HUDEP-2 (cell line): ENCODE measurements around the gene ZC3H6.
A peak's percentile ranks its signal among the peaks of the same experiment; 100 is the strongest.

Source experiments
- DNase-seq, 76 experiments: peaks; one replicate each; lab custom pipeline; 2025; ENCODE audit not compliant: unreplicated experiment in 76 of 76; lab: John Stamatoyannopoulos, UW

The ZC3H6 gene, protein sequence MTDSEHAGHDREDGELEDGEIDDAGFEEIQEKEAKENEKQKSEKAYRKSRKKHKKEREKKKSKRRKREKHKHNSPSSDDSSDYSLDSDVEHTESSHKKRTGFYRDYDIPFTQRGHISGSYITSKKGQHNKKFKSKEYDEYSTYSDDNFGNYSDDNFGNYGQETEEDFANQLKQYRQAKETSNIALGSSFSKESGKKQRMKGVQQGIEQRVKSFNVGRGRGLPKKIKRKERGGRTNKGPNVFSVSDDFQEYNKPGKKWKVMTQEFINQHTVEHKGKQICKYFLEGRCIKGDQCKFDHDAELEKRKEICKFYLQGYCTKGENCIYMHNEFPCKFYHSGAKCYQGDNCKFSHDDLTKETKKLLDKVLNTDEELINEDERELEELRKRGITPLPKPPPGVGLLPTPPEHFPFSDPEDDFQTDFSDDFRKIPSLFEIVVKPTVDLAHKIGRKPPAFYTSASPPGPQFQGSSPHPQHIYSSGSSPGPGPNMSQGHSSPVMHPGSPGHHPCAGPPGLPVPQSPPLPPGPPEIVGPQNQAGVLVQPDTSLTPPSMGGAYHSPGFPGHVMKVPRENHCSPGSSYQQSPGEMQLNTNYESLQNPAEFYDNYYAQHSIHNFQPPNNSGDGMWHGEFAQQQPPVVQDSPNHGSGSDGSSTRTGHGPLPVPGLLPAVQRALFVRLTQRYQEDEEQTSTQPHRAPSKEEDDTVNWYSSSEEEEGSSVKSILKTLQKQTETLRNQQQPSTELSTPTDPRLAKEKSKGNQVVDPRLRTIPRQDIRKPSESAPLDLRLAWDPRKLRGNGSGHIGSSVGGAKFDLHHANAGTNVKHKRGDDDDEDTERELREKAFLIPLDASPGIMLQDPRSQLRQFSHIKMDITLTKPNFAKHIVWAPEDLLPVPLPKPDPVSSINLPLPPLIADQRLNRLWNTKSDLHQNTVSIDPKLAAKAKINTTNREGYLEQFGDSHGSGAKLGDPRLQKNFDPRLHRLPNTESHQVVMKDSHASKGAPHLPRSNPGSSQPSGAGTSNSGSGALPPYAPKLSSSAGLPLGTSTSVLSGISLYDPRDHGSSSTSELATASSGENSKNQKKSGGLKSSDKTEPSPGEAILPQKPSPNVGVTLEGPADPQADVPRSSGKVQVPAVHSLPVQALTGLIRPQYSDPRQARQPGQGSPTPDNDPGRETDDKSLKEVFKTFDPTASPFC

DNA sequence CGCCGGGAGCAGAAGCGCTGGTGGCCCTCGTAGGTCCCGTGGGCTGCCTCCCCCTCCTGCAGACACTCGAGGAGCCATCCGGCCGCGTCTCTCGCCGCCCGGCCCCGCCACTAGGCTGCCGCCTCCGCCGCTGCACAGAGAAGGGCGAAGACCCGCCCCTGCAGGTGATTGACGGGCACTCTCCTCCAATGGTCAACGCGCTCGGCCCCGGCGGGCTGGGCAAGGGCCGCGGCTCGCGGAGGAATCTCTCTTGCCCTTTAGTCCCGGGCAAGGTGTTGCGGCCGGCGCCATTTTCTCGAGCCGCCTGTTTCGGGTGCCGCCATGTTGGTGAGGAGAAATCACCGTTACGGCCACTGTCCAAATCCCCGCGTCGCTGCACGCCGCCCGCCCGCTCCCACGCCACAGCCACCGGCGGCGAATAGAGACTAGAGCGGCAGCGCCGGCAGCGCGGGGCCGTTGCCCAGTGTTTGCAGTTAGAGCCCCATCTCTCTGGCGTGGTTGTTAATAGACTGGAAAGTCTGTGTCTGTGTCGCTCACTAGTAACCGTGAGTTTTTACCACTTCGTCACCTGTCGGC is at the start of gene ZC3H6:
Gene ZC3H6 (plus strand): TSS at position 287 of the 576 bp plus-strand sequence. CDS start 398 bp downstream, outside the sequence.
- DNase-seq: peak; percentile 42 to 99 (median 96)

DNA sequence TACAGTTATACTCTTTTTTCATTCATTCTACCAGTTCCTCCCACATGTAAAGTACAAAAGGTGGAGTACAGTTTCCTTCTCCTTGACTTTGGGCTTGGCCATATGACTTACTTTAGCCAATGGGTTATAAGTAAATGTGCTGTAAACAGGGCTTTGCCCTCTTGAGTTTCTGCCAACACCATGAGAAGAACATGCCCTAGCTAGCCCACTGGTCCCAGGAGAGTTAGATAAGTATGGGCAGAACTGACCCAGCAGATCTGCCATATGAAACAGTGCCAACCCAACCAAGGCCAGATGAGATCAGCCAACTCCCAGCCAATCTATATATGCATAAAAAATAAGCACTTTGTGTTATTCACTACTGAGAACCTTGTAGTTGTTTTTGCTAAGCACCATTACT is 46.0 kb upstream of the ZC3H6 start:
- peak in 73 of 76 experiments; percentile 35 to 96 (median 78) for DNase-seq

DNA sequence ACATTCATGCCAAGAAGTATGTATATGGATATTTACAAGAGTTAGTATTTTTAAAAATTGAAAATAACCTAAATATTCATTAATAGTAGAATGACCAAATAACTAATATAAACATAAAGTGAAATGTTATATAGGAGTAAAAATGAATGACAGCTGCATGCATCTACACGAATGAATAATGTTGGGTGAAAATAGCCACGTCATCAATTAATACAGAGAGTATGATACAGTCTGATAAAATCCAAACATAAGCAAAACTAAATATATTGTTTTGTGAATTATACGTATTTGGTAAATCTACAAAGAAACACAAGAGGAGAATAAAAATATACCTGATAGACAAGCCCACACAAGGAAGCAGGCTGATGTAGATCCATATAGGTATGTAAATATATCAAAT is 45.0 kb upstream of the ZC3H6 start:
- no peak for DNase-seq

DNA sequence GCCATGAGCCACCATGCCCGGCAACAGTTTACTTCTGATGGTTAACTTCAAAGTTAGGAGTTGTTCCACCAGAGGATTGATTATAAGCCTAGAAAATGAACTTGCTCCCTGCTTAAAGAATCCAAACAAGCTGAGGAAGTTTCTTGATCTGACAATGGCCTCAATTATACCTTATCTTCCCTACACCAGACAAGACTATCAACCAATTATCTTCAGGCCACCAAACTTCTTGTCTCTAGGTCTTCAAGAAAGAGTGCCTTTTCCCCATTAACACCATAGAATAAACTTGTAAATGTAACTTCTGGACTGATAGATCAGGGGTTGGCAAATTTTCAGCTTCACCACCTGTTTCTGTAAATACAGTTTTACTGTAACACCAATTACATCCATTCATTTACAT is 35.5 kb upstream of the ZC3H6 start:
- peak in 10 of 76 experiments; percentile 10 to 41 (median 27) for DNase-seq

DNA sequence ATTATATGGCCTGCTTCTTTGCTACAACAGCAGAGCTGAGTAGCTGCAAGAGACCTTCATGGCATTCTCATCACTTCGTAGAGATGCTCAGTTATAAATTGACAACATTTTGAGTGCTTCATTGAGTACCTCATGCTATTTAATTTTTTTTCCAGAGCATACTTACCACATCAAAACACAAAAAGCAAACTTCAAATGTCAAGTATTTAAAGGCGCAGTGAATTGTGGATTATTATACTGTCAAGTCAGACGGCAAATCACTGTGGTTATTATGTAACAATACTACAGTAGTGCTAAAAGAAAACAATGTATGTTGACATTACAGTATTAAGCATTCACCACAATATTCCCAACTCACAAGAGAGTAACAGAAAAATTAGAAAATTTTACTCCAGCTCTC is 33.0 kb upstream of the ZC3H6 start:
- DNase-seq: no peak

DNA sequence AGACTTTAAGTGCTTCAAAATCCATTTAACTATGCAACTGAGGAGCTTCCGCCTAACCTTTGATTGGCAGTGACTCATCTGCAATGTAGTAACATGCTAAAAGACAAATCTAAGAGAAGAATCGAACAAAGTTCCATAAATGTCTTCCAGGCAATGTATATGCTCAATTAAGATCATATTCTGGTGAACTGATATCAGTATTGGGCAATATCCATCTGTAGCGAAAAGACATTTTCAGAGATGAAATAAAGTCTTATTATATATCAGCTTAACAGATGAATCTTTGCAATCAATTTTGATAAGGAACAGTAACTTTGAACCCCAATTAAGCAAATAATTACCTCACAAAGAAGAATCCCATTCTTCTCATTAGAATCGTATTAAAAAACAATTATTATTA is 32.2 kb upstream of the ZC3H6 start:
- no peak for DNase-seq

DNA sequence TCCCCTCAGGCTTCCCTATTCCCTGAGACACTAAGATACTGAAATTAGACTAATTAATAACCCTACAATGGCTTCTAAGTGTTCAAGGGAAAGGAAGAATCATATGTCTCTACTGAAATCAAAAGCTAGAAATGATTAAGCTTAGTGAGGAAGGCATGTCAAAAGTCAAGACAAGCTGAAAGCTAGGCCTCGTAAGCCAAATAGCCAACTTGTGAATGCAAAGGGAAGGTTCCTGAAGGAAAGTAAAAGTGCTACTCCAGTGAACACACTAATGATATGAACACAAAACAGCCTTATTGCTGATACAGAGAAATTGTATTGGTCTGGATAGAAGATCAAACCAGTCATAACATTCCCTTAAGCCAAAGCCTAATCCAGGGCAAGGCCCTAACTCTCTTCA is 30.5 kb upstream of the ZC3H6 start:
- no peak for DNase-seq

DNA sequence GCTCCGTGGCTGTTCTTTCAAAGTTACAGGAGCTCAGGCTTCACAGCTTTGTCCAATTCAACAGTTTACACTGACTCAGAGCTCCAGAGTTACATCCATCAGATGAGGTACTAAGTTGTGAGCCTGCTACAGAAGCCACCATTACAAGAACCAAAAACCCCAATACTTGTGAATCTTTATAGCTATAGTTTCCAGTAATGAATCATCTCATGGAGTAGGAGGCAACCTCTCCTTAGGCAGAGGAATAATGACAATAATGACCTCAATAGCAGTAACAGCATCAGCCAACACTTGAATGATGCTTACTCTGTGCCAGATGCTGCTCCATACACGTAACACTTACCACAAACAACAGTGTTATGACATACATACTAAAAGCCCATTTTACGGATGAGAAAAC is 24.1 kb upstream of the ZC3H6 start:
- no peak for DNase-seq

DNA sequence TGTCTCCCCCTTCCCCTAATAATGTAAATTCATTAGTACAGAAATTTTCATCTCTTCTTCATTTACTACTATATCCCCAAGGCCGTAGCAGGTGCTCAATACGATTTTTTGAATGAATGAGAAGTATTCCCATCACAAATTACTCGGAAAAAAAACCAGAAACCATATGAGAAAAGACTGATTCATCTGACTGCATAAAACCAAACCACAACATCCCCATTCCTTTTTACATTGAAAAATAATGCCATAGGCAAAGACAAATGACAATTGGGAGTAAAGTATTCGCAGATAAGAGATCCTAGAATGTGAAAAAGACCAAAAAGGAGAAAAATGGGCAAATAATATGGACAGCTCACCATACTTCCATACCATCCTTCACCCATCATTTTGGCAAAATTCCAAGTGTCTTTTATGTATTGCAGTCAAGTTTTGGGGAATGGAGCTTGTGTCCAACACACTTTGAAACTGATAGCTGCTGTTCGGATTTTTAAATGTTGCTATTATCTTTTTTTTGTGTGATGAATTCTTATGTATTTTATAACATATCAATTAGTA is 22.1 kb upstream of the ZC3H6 start:
- DNase-seq: peak in 2 of 76 experiments; percentile 2 to 14

DNA sequence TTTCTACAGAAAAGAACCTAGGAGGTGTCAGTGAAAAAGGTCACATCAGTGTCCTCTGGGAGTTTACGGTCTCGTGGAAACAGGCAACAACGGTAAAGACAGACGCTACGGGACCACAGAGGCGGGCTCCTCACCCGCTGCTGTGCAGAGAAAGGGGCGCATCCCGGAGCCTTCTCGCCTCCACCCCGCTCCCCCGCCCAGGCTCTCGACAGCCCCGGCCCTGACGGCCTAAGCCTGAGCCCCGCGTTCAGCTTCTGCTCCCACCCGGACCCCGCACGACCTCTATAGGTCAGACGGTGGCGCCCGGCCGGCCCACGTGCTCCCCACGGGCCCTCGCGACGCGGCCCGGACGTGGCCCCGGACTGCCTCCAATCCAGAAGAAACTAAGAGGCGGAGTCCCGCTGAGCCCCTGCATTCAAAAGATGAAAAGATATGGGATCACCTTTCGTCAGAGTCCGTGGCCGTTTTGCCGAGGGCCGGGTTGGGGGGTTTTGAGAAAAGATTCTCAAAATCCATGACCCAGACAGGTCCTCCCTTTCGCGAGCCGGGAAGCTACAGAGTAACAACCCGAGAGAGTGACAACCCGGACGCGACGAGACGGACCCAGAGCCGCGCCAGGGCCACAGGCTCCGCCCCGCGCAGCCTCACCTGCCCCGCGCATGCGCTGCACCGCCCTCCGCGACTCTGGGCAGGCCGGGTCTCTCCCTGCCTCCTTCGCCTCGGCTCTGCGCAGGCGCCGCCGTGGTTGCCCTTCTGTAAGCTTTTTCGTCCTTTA is 20.7 kb upstream of the ZC3H6 start, which contains the start of gene ZC3H8:
Gene ZC3H8 (minus strand): TSS at position 577 of the 775 bp plus-strand sequence. CDS start 61 bp downstream, at position 516.
- peak in 75 of 76 experiments; percentile 31 to 95 (median 87) for DNase-seq

DNA sequence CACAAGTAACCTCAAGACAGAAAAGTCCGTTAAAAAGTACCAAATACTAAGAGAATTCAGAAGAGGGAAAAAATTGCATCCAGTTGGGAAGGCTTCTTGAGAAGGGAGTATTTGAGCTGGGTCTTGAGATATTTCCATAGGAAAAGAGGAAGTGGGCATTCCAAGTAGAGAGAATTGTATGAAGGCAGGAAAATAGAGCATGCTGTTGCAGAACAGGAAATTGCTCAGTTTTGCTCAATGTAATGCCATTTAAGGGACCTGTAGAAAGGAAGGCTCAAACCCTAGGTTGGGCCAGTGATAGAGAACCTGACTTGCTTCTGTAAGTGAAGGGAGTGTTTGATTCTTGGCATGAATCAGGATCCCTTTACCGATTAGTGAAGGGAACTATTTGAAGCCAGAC is 19.5 kb upstream of the ZC3H6 start:
- DNase-seq: no peak

DNA sequence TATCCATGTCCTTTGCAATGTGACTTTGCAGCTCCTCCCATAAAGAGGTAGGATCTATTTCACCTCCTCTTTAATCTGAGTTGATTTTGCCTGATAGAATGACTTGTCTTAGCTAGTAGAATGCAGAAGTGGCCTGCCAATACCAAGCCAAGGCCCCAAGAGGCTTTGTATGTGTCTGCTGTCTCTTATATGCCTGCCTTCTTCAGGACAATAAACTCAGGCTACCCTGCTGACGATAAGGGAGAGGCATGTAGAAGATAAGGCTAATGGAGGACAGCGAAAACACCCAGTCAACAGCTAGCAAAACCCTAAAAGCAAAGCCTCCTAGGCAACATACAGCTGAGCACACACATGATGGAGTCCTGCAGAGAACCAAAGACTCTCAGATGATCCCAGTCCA is 18.7 kb upstream of the ZC3H6 start:
- DNase-seq: peak in 18 of 76 experiments; percentile 3 to 41 (median 20)

DNA sequence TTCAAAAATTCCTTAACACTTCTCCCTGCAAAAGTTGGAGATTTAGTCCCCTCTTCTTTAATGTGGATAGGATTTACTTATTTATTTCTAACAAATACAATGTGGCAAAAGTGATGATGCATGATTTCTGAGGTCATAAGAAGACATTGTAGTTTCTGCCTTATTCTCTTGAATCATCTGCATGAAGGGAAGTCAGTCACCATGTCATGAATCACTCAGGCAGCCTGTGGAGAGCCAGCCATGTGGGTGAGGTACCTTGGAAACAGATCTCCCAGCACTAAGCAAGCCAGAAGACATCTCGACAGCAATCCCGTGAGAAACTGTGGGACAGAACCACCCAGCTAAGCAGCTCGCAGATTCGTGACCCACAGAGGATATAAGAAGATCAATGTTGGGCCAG is 17.8 kb upstream of the ZC3H6 start:
- peak in 1 of 76 experiments; percentile 4 for DNase-seq

DNA sequence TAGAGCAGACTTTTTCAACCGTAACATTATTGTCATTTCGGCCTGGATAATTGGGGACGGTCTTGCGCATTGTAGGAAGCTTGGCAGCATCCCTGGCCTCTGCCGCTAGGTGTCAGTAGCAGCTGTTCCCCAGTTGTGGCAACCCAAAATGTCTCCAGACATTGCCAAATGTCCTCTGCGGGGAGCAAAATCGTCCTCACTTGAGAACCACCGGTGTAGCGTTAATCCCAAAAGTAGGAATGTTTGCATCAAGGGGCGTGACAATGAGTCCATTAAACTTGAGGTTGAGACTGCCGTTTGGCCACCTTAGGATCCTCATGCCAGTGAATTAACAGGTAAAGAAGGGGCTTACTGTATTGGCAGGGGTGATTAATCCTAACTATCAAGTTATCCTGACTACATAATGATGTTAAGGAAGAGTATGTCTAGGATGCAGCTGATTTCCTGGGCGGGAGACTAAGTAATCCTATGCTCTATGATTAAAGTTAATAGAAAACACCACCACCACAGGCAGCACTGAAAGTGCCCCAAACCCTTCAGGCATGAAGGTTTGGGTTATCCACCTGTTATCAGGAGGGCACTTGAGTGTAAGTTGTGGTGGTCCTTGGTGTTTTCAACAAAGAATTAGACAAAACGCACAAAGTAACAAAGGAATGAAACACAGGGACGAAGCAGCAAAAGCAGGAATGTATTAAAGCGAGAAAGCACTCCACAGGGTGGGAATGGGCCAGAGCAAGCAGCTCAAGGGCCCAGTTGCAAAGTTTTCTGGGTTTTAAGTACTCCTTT is 15.7 kb upstream of the ZC3H6 start:
- DNase-seq: peak in 74 of 76 experiments; percentile 2 to 81 (median 62)

DNA sequence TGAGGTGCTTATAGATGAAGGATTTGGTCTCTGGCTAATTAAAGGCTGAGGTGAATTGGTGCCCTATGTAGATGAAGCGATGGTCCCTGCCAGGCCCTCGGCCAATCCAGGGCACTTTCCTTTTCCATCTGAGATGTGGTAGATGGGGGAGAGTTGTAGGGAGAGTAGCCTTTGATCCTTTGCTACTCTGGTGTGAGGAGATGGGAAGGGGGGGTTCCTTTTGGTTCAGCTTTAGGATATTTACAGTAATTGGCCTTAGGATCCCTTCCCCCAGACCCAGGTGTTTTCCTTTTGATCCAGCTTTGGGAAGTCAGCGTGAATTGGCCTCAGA is 15.1 kb upstream of the ZC3H6 start:
- DNase-seq: no peak

DNA sequence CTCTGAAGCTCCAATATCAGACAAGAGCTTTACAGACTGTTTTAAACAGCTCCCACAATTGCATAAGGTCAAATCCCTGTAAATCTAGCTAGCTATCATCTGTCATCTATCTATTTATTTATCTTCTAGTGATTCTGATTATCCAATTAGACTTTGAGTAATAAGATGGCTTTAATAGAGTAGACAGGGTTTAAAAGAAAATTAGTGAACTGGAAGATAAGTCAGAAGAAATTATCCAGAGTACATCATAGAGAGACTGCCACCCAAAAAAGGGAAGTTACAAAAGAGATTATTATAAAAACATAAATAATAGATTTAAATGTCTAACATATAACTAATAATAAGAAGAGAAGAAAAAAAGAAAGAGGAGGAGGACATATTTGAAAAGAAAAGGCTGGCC is 12.5 kb upstream of the ZC3H6 start:
- DNase-seq: no peak

DNA sequence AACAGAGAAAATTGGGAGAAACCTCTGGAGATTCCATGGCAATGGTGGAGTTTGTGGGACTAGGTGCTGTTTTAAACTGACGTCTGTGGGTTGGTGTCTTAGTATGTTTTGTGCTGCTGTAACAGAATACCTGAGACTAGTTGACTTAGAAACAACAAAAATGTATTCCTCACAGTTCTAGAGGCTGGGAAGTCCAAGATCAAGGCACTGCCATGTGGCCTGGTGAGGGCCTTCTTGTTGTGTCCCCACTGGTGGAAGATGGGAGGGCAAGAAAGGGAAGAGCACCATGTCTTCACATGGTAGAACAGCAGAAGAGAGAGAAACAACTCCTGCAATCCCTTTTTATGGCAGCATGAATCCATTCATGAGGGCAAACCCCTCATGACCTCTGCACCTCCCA is 6.8 kb upstream of the ZC3H6 start:
- DNase-seq: no peak

DNA sequence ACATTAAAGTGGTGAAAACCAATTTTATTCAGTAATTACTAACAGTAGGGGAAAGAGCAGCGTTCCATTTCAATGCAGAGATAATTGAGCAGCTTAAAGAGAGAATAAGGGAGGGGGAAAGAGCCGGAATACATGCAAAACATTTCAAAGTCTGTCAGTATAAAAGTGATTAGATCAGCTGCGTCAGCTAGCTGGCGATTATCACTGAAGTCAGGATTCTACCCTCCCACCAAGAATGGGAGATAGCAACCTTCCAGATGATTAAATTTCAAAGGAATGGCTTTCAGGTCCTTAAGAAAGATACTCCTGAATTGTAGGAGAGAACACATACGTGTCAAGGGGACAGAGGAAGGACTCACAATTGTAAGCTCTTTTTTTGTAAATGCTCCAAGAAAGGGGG is 2.7 kb upstream of the ZC3H6 start:
- DNase-seq: peak in 41 of 76 experiments; percentile 3 to 66 (median 31)

DNA sequence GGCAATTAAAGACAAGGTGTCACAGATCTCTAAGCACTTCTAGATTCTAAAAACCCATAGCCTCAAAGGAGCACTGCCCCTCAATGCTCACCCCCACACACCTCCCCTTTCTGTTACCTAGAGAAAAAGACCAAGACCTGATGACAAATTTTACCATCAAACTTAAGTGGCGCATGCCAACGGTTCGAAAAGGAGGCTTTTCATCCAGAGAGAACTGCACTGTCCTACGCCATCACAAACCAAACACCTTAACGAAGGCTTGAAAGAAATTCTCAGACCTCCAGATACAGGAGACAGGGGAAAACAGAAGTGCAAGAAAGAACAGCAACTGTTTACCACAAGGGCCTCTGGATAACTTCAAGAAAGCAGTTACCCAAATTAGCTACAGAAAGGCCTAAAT is 2.0 kb upstream of the ZC3H6 start:
- peak in 1 of 76 experiments; percentile 18 for DNase-seq
